Calu3 (cell line): ENCODE measurements around the gene GNB1L. TPM values are rescaled to one million over a fixed set of nuclear protein-coding genes. Genes with fewer than 3 reads are reported as not detected.

ENCODE experiments used
- BruUV-seq: library from RNA; stranded (reverse); fragments of 400-500 nt; replicated peaks from 2 replicates; lab custom pipeline; 2021; lab: Mats Ljungman, UMichigan
- CTCF ChIA-PET: fragments of 300-600 bp; sonication (Branson Sonifier 250); formaldehyde crosslinking; loops from one replicate; lab custom pipeline; 2022; ENCODE audit warnings: antibody characterized with exemption; lab: Charles Lee
- DNase-seq: peaks from one replicate; pipeline ENCODE4 v3.0.0; 2022
- H3K27ac Mint-ChIP-seq: one replicate; pipeline ENCODE4 v1.8.0; 2022; ENCODE audit warnings: mixed read lengths; ENCODE audit not compliant: unreplicated experiment
- H3K27me3 Mint-ChIP-seq: one replicate; pipeline ENCODE4 v1.8.0; 2022; ENCODE audit warnings: mixed read lengths; ENCODE audit not compliant: unreplicated experiment
- H3K36me3 Mint-ChIP-seq: one replicate; pipeline ENCODE4 v1.8.0; 2022; ENCODE audit warnings: mild to moderate bottlenecking, moderate library complexity, mixed read lengths; ENCODE audit not compliant: insufficient read depth, unreplicated experiment
- H3K4me1 Mint-ChIP-seq: one replicate; pipeline ENCODE4 v1.8.0; 2022; ENCODE audit warnings: mild to moderate bottlenecking, low read depth, mixed read lengths; ENCODE audit not compliant: unreplicated experiment
- H3K4me3 Mint-ChIP-seq: one replicate; pipeline ENCODE4 v1.8.0; 2022; ENCODE audit warnings: mild to moderate bottlenecking, low read depth, moderate library complexity, mixed read lengths; ENCODE audit not compliant: unreplicated experiment
- H3K9me3 Mint-ChIP-seq: one replicate; pipeline ENCODE4 v1.8.0; 2022; ENCODE audit warnings: low read depth, mixed read lengths; ENCODE audit not compliant: unreplicated experiment
- intact Hi-C: fragments of 100-400 bp; cut with micrococcal nuclease; formaldehyde crosslinking; loops from one replicate; pipeline ENCODE4 v1.10.0; 2022; ENCODE audit not compliant: unreplicated experiment
- total RNA-seq: library from RNA; stranded (reverse); gene quantifications from 2 replicates; pipeline ENCODE4 v1.2.3, GENCODE V29; 2022
- TF ChIP-seq, protein P1 (sequence below): fragments of 200-600 bp; IDR thresholded peaks from one replicate; pipeline ENCODE4 v1.8.0; 2022; ENCODE audit warnings: antibody characterized with exemption; ENCODE audit not compliant: unreplicated experiment

GNB1L gene
- total RNA-seq, 1 experiment from 2014 or later: 13.0 TPM

DNA sequence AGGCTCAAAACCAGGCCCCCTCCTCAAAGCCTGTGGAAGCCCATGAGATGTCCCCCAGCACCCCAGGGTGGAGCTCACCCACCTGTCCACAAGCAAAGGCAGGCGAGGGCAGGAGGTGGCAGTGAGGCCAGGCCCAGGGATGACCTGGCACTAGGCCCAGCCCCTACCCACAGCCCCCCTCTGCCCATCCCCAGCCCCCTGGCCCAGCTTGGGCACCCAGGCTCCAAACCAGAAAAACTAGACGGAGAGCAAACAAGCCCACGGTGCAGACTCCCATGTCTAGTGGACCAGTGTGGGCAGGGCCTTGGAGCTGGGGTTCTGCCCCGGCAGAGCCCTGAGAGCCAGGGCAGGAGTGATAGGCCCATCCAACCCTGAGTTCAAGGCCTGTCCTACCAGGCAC is 111.0 kb downstream of the GNB1L start:
- no peaks in the 10 kb centered on the region for H3K4me1 Mint-ChIP-seq
- H3K36me3 Mint-ChIP-seq: no peaks in the 10 kb centered on the region
- intact Hi-C loops: no loop called here
- no peak overlapping the region for H3K4me3 Mint-ChIP-seq
- no peaks in the 10 kb centered on the region for H3K9me3 Mint-ChIP-seq
- no TSS peak for BruUV-seq
- CTCF ChIA-PET: interaction anchor here (1.9 kb wide), 1 partner anchor 166 kb away, joined by 6 read pairs; no protein-coding TSS in a partner anchor
- H3K27me3 Mint-ChIP-seq: peaks cover 25% of the 10 kb centered on the region
- no peak overlapping the region for H3K27ac Mint-ChIP-seq
- no peak for DNase-seq
- TF ChIP-seq, protein P1, sequence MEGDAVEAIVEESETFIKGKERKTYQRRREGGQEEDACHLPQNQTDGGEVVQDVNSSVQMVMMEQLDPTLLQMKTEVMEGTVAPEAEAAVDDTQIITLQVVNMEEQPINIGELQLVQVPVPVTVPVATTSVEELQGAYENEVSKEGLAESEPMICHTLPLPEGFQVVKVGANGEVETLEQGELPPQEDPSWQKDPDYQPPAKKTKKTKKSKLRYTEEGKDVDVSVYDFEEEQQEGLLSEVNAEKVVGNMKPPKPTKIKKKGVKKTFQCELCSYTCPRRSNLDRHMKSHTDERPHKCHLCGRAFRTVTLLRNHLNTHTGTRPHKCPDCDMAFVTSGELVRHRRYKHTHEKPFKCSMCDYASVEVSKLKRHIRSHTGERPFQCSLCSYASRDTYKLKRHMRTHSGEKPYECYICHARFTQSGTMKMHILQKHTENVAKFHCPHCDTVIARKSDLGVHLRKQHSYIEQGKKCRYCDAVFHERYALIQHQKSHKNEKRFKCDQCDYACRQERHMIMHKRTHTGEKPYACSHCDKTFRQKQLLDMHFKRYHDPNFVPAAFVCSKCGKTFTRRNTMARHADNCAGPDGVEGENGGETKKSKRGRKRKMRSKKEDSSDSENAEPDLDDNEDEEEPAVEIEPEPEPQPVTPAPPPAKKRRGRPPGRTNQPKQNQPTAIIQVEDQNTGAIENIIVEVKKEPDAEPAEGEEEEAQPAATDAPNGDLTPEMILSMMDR: no peak

DNA sequence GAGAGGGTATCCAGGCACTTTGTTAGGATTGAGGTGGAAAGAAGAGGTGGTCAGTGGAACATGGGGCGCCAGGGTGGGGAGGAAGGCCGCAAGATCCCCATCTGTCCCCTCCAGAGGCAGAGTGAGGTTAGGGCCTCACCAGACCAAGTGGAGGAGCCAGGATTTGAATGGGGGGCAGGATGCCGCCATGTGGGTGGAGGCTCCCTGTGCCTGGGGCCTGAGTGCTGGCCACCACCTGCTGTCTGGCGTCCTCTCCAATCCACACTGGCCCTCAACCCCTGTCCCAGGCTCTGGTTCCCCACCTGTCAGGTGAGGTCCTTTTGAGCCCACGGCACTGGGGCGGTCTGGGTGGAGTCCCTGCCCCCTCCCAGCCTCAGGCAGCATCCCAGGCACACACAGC is 111.6 kb downstream of the GNB1L start:
- CTCF ChIA-PET: interaction anchor here (1.9 kb wide), 1 partner anchor 167 kb away, joined by 6 read pairs; no protein-coding TSS in a partner anchor

DNA sequence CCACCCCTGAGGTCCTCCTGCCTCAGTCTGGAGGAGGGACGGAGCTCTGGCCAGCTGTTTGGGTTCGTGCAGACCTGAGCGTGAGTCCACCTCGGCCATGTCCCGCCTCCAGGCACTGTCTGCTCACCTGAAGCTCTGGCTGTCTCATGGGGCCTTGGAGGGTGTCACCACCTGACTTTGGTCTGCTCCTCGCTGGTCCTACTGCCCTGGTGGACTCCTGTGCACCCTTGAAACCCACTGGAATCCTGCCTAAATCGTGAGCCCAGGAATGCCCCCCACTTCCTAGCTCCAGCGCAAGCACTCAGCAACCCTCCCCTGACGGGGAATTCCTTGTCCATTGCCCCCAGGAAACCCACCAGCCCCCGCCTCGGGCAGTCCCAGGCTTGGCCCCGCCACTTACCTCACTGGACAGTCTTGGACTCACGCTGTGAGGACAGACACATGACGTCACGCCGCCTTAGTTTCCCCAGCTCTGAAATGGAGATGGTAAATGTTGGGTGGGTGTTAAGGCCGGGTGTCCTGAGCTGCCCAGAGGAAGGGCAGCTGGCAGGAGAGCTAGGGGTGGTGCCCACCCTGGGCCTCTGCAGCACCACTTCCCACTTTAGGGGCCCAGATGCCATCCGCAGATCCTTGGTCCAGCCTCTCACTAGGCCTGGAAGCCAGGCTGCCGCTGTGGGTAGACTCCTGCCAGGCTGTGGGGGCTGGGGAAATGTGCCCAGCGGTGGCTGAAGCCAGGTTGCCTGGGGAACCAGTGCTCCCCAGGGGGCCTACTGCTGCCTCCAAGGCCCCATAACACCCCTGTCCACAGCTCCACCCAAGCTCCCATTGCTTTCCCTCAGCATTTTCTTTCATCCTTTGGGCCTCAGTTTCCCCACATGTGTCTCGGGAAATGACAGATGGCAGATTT is 112.3 kb downstream of the GNB1L start:
- intact Hi-C loops: no loop called here
- CTCF ChIA-PET: interaction anchor here (1.4 to 1.9 kb wide), 2 partner anchors 14 to 168 kb away, joined by 3 to 6 read pairs; no protein-coding TSS in a partner anchor
- Mint-ChIP-seq H3K9me3 (no peaks in the 10 kb centered on the region), H3K36me3 (no peaks in the 10 kb centered on the region), H3K27ac (no peak overlapping the region), H3K4me3 (no peak overlapping the region), H3K4me1 (no peaks in the 10 kb centered on the region), H3K27me3 (peaks cover 17% of the 10 kb centered on the region)
- TF ChIP-seq, protein P1: no peak
- BruUV-seq: no TSS peak
- no peak for DNase-seq

More for the DNA sequence above, 111.6 kb downstream of the GNB1L start:
- no peak overlapping the region for H3K4me3 Mint-ChIP-seq
- no peaks in the 10 kb centered on the region for H3K36me3 Mint-ChIP-seq
- no peak for DNase-seq
- intact Hi-C loops: no loop called here
- TF ChIP-seq, protein P1: no peak
- H3K4me1 Mint-ChIP-seq: no peaks in the 10 kb centered on the region
- peaks cover 20% of the 10 kb centered on the region for H3K27me3 Mint-ChIP-seq
- no peaks in the 10 kb centered on the region for H3K9me3 Mint-ChIP-seq
- no peak overlapping the region for H3K27ac Mint-ChIP-seq
- BruUV-seq: no TSS peak

DNA sequence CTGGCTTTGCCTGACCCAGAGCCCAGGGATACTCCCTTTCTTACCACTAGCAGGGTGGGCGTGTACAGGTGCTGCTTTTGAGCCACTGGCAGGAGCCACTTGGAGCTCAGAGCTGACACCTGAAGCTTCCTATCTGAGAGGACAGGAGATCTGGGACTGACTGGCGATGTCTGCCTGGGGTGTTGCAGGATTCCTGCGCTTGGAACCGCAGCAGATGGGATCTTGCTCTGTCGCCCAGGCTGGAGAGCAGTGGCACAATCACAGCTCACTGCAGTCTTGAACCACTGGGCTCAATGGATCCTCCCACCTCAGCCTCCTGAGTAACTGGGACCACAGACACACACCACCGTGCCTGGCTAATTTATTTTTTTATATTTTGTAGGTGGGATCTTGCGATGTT is 113.6 kb downstream of the GNB1L start:
- BruUV-seq: no TSS peak
- Mint-ChIP-seq H3K36me3 (no peaks in the 10 kb centered on the region), H3K27ac (no peak overlapping the region), H3K27me3 (peaks cover 26% of the 10 kb centered on the region), H3K9me3 (no peaks in the 10 kb centered on the region), H3K4me3 (no peak overlapping the region), H3K4me1 (no peaks in the 10 kb centered on the region)
- no peak for DNase-seq
- TF ChIP-seq, protein P1: no peak
- CTCF ChIA-PET: interaction anchor here (1.3 kb wide), 1 partner anchor 17 kb away, joined by 3 read pairs; the partner anchor contains the start of gene GP1BB
- intact Hi-C loops: no loop called here
